H1 (cell line): ENCODE measurements around the gene CGB5.
"Not testable (repeated sequence)": the region's sequence is repeated elsewhere in the genome, so short reads cannot be mapped to it uniquely, and the experiment has no call there.

Experiments
- KDM1A ChIP-seq: fragments of 200-600, 300-600 bp; sonication (generic); IDR thresholded peaks from 2 replicates; pipeline ENCODE4 v1.7.1; 2016; ENCODE audit warnings: mild to moderate bottlenecking, low read length, borderline replicate concordance
- RNF2 ChIP-seq: fragments of 200-900, 300-1000 bp; sonication (generic); IDR thresholded peaks from 2 replicates; pipeline ENCODE4 v1.7.1; 2016; ENCODE audit warnings: borderline replicate concordance, low read depth, mild to moderate bottlenecking, antibody characterized with exemption, low read length; ENCODE audit not compliant: poor library complexity, severe bottlenecking; ENCODE audit errors: missing control alignments
- SP1 ChIP-seq: IDR thresholded peaks from 2 replicates; pipeline ENCODE4 v1.6.1; 2011; ENCODE audit warnings: low read depth, low read length
- TF ChIP-seq, protein P1 (sequence below): IDR thresholded peaks from 2 replicates; pipeline ENCODE4 v1.6.1; 2011; ENCODE audit warnings: low read length, improper control_type of control experiment

DNA sequence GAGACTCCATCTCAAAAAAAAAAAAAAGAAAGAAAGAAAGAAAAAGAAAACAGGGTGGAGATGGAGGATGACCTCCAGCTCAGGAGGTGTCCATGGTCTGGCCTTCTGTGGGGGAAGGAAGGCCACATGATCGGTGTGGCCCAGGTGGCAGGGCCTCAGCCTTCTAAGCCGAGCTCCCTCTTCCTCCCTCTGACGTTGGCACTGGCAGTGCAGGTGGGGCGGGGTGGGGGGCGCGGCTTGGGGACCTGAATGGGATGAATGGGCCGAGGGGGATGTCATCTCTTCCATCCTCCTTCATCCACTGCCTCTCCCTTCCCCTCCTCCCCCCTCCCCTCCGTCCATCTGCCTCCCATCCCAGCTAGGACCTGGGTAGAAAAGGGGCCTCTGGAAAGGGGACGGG lies 3.9 kb upstream of the CGB5 start:
- not testable (repeated sequence) for TF ChIP-seq RNF2, SP1, KDM1A
- TF ChIP-seq, protein P1, sequence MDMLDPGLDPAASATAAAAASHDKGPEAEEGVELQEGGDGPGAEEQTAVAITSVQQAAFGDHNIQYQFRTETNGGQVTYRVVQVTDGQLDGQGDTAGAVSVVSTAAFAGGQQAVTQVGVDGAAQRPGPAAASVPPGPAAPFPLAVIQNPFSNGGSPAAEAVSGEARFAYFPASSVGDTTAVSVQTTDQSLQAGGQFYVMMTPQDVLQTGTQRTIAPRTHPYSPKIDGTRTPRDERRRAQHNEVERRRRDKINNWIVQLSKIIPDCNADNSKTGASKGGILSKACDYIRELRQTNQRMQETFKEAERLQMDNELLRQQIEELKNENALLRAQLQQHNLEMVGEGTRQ, result not testable (repeated sequence)
